HUES6 (cell line): ENCODE data around the gene GNA14.
"Not testable (repeated sequence)": the region's sequence is repeated elsewhere in the genome, so short reads cannot be mapped to it uniquely, and the experiment has no call there.

ENCODE experiments used
- H3K27ac ChIP-seq: 2 replicates; pipeline ENCODE4 v1.7.0; 2013; ENCODE audit warnings: low read depth, mild to moderate bottlenecking, low read length, inconsistent platforms
- H3K27me3 ChIP-seq: 2 replicates; pipeline ENCODE4 v1.6.1; 2013; ENCODE audit warnings: low read length; ENCODE audit not compliant: control insufficient read depth, insufficient read depth
- H3K36me3 ChIP-seq: 2 replicates; pipeline ENCODE4 v1.6.1; 2013; ENCODE audit warnings: low read length; ENCODE audit not compliant: control insufficient read depth, insufficient read depth
- H3K4me1 ChIP-seq: 2 replicates; pipeline ENCODE4 v1.6.1; 2013; ENCODE audit warnings: low read length; ENCODE audit not compliant: control insufficient read depth, insufficient read depth
- H3K4me3 ChIP-seq: 2 replicates; pipeline ENCODE4 v1.5.1; 2013; ENCODE audit warnings: low read depth, low read length
- H3K9ac ChIP-seq: one replicate; pipeline ENCODE4 v1.6.1; 2013; ENCODE audit warnings: mild to moderate bottlenecking, low read length
- H3K9me3 ChIP-seq: 2 replicates; pipeline ENCODE4 v1.6.1; 2013; ENCODE audit warnings: low read depth, low read length; ENCODE audit not compliant: control insufficient read depth, insufficient read depth

Gene GNA14

DNA sequence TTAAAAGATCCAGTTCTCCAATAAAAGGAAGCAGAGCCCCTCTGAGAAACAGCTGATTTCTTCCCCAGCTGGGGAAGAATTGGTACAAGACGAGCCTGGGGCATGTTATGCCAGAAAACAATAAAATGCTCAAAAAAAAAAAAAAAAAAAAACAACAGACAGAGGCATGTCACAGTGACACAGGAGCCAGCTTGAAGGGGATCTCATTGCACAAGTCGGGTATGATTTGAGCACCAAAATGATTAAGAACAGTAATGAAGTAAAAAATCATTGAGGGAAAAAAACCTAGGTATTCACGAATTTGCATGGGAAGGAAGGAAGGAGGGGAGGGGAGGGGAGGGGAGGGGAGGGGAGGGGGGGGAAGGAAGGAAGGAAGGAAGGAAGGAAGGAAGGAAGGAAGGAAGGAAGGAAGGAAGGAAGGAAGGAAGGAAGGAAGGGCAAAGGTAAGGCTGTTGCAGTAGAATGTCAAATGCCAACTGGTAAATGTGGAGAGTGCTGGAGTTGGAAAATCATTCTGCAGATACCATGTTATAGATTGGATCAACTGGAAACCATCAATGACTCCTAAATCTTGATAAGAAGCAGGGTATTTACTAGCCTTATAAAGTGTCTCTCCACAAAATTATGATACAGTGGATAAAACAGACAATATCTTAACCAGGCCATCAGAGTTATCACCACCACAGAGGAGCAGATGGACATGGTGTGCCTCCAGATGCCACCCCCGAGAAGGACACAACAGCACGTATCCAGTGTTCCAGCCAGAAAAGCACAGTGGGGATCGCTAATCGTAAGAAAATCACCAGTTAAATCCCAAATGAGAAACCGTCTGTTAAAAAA lies 7.2 kb downstream of the GNA14 start:
- H3K4me3 ChIP-seq = no peak overlapping the region
- no peaks in the 10 kb centered on the region for H3K9me3 ChIP-seq
- H3K27me3 ChIP-seq = peaks cover 5% of the 10 kb centered on the region; the same call in 1 of the 2 replicates
- H3K9ac ChIP-seq = no peak overlapping the region
- peaks cover 20% of the 10 kb centered on the region for H3K4me1 ChIP-seq
- no peaks in the 10 kb centered on the region for H3K36me3 ChIP-seq
- no peak overlapping the region for H3K27ac ChIP-seq

DNA sequence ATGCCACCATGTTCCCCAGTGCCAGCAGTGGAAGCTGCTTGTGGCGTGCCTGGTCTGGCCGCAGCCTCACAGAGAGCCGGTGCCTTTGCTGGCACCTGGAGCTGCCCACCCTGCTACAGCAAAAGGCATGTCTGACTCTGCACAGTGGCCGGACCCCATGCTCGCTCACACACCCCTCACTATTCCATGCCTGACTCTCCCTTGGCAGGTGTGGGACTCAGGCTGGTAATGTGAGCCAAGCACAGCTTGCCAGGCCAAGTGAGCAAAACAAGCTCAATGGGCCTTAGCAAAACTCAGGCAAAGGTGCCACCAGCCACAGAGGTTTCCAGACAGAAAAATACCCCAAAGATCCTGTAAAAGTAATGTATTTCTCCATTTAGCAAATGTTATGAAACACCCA lies 15.5 kb downstream of the GNA14 start:
- Histone ChIP-seq H3K27ac (no peak overlapping the region), H3K36me3 (no peaks in the 10 kb centered on the region), H3K4me3 (no peak overlapping the region), H3K27me3 (no peaks in the 10 kb centered on the region), H3K9ac (no peak overlapping the region), H3K4me1 (no peaks in the 10 kb centered on the region), H3K9me3 (no peaks in the 10 kb centered on the region)

DNA sequence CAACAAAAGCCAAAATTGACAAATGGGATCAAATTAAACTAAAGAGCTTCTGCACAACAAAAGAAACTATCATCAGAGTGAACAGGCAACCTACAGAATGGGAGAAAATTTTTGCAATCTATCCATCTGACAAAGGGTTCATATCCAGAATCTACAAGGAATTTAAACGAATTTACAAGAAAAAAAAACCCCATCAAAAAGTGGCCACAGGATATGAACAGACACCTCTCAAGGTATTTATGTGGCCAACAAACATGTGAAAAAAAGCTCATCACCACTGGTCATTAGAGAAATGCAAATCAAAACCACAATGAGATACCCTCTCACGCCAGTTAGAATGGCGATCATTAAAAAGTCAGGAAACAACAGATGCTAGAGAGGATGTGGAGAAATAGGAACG lies 19.3 kb downstream of the GNA14 start:
- H3K4me1 ChIP-seq, H3K36me3 ChIP-seq, H3K27me3 ChIP-seq, H3K4me3 ChIP-seq, H3K9me3 ChIP-seq, H3K27ac ChIP-seq, H3K9ac ChIP-seq: not testable (repeated sequence)

DNA sequence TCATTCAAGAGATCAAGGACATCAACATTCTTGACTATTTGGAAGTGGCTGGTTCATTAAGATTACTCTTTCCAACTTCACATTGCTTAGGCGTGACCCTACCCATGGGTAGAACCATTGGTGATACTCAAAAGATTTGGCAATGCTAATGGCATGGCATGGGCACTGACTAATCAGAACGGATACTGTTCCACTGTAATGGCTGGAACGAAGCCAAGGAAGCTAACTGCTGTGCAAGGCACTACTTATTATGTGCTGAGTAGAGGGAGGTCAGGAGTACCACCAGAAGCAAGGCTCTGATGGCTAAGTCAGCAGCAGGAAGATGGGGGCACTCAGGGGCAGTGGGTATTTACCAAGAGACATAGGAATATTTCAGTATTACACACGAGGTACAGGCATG lies 31.9 kb downstream of the GNA14 start:
- Histone ChIP-seq H3K9me3 (0 out of 2 replicates have a peak, but pooled peaks cover 7% of the 10 kb centered on the region), H3K27me3 (no peaks in the 10 kb centered on the region), H3K9ac (no peak overlapping the region), H3K4me3 (no peak overlapping the region), H3K36me3 (no peaks in the 10 kb centered on the region), H3K27ac (no peak overlapping the region), H3K4me1 (no peaks in the 10 kb centered on the region)

- Histone ChIP-seq H3K4me1 (peaks cover 6% of the 10 kb centered on the region; the same call in 1 of the 2 replicates), H3K4me3 (no peak overlapping the region), H3K27me3 (no peaks in the 10 kb centered on the region), H3K9me3 (0 out of 2 replicates have a peak, but pooled peaks cover 8% of the 10 kb centered on the region), H3K9ac (no peak overlapping the region), H3K36me3 (no peaks in the 10 kb centered on the region), H3K27ac (no peak overlapping the region)
These were observed 33.5 kb downstream of the GNA14 start for GRCh38 chr9:77614645-77615044.

DNA sequence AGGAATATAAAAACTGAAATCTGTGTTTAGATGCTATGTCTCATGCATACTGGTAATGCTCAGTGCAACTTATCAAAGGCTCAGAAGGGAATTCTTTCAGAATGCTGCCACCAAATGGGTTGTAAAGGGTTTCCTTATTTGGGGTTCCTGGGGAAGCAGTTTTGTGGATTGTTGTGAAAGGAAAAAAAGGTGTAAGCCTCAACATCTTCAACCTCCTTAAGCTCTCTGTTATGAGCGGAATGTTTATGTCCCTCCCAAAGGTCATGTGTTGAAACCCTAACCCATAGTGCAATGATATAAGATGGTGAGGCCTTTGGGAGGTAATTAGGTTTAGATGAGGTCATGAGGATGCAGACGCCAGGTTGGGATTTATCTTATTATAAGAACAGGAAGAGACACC lies 41.6 kb downstream of the GNA14 start:
- Histone ChIP-seq H3K27ac (no peak overlapping the region), H3K9ac (no peak overlapping the region), H3K4me3 (no peak overlapping the region), H3K9me3 (0 out of 2 replicates have a peak, but pooled peaks cover 3% of the 10 kb centered on the region), H3K4me1 (peaks cover 43% of the 10 kb centered on the region), H3K36me3 (no peaks in the 10 kb centered on the region), H3K27me3 (no peaks in the 10 kb centered on the region)

DNA sequence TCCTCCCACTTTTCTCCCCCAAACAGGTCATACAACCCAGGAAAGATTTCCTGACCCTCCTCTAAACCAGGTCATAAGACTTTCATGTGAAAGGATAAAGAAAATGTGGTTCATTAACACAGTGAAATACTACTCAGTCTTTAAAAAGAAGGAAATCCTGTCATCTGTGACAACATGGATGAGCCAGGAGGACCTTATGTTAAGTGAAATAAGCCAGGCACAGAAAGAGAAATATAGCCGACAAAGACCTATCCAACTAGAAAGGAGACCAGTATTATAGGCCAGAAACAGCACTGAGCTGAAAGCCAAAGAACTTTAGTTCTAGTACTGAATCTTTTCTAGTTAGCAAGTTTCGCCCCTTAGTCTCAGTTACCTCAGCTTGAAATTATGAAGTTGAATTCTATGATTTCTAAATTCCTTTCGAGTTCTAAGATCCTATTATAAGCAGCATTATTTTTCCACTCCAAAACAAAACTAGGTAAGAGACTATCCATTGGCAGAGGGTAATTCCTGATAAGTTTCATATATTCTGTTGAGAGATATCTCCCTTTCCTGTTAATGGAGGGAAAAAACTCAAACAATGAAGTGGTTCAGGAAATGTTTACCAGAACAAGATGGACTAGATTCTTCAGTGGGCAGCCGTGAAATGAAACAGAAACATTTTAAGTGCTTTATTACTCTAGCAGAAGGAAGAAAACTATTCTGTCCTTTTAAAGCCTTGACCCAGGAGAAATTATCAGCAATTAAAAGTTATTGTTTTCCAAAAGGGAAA lies 42.5 kb downstream of the GNA14 start:
- H3K4me3 ChIP-seq = no peak overlapping the region
- 0 out of 2 replicates have a peak overlapping the region, but pooled peaks have one; percentile 20 for H3K27ac ChIP-seq
- no peaks in the 10 kb centered on the region for H3K27me3 ChIP-seq
- peaks cover 46% of the 10 kb centered on the region for H3K4me1 ChIP-seq
- H3K9ac ChIP-seq = no peak overlapping the region
- H3K9me3 ChIP-seq = no peaks in the 10 kb centered on the region
- no peaks in the 10 kb centered on the region for H3K36me3 ChIP-seq

DNA sequence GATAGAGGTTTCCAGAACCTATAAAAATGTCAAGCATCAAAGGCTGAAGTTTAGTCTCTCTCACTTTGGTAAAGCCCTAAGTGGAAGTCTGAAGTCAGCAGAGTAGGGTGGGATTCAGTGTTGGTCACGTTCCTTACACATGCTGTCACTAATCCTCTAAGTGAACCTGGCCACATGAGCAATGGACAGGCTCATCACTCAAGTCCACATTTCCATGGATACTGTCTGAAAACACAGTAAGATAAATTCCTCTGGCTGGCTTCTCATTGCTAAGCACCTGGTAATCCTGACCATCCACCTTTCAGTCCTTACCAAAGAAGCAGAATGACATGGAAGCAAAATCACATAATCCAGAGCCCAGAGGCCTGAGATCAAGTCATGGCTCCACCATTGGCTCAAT lies 43.8 kb downstream of the GNA14 start:
- H3K9me3 ChIP-seq = no peaks in the 10 kb centered on the region
- no peaks in the 10 kb centered on the region for H3K27me3 ChIP-seq
- H3K36me3 ChIP-seq = no peaks in the 10 kb centered on the region
- peaks cover 44% of the 10 kb centered on the region for H3K4me1 ChIP-seq
- no peak overlapping the region for H3K27ac ChIP-seq
- H3K9ac ChIP-seq = no peak overlapping the region
- no peak overlapping the region for H3K4me3 ChIP-seq

DNA sequence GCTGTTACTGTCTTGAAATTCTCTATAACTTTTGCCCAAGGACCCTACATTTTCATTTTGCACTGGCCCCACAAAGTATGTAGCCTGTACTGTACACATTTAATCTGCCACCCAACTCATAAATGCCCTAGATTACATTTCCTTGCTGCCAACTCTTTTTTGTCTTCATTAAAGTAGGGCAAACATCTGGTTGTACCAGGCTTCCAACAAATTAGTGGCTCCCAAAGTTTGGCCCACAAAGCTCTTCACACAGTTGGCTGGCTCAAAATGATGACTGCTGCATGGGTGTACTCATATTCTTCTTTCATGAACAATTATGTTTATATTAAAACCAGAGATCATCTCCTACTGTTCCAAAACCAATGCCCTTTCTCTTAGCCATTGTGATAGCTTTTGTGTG lies 45.3 kb downstream of the GNA14 start:
- Histone ChIP-seq H3K9ac (no peak overlapping the region), H3K27ac (peak overlapping the region; percentile 7; the same call in 1 of the 2 replicates), H3K4me1 (peaks cover 44% of the 10 kb centered on the region), H3K27me3 (no peaks in the 10 kb centered on the region), H3K9me3 (no peaks in the 10 kb centered on the region), H3K36me3 (no peaks in the 10 kb centered on the region), H3K4me3 (no peak overlapping the region)

DNA sequence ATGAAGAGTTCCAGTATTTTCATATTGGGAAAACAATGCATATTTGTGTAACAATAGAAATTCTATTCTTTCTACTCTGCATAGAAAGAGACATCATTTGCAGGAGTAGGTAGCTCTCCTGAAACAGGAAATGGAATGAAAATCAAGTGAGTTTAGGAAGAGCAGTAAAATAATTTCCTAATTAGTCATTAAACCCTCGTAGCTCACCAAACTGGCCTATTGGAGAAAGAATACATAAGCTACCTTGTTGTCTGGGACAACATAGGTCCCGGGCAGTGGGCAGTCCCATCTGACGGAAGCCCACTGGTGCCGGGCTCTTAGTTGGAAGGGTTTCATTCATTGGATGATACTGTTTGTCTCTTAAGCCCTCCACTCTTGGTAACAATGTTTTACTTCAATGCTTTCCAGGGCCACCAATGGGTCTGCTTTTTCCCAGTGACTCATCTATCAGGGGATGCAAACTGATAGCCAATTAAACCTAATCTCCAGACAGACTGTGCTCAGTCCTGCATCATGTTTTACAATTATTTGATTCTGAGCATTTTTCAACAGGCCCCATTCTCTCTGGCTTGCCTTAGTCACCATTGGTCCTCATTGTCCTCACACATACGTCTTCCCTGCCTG lies 46.5 kb downstream of the GNA14 start:
- H3K9me3 ChIP-seq = no peaks in the 10 kb centered on the region
- H3K9ac ChIP-seq = no peak overlapping the region
- no peak overlapping the region; the same call in 1 of the 2 replicates for H3K27ac ChIP-seq
- no peaks in the 10 kb centered on the region for H3K36me3 ChIP-seq
- H3K4me3 ChIP-seq = no peak overlapping the region
- H3K4me1 ChIP-seq = peaks cover 37% of the 10 kb centered on the region
- no peaks in the 10 kb centered on the region for H3K27me3 ChIP-seq

GRCh38 chr9:77600810-77601209 lies 47.3 kb downstream of the GNA14 start:
- no peaks in the 10 kb centered on the region for H3K27me3 ChIP-seq
- H3K4me1 ChIP-seq = peaks cover 34% of the 10 kb centered on the region
- no peaks in the 10 kb centered on the region for H3K9me3 ChIP-seq
- H3K9ac ChIP-seq = no peak overlapping the region
- H3K4me3 ChIP-seq = no peak overlapping the region
- no peaks in the 10 kb centered on the region for H3K36me3 ChIP-seq
- 0 out of 2 replicates have a peak overlapping the region, but pooled peaks have one; percentile 42 for H3K27ac ChIP-seq
